ENCODE results near the gene BBX. TPM values are rescaled to one million over a fixed set of nuclear protein-coding genes. Genes with fewer than 3 reads are reported as not detected.

The BBX gene
- polyA plus RNA-seq, 3 donors: 15.7 to 25.1 (median 16.6) TPM

GRCh38 chr3:107557743-107558142, 35.0 kb downstream of the BBX start:
- Histone ChIP-seq H3K4me3 (replicated peaks in 1 of 3; ENCODE audit: low read depth in 2 of 3, low read length in 3 of 3) (no peak overlapping the region), H3K36me3 (replicated peaks in 1 of 2; ENCODE audit: control insufficient read depth in 1 of 2, insufficient read depth in 2 of 2, low read length in 2 of 2) (peaks cover 0 to 4% of the 10 kb centered on the region in 2 donors), H3K4me2 (replicated peaks; ENCODE audit: extremely low read depth, low read length, poor library complexity, severe bottlenecking) (no peak overlapping the region), H3K79me2 (ENCODE audit: insufficient read depth, low read length) (no peaks in the 10 kb centered on the region), H2AFZ (ENCODE audit: insufficient read depth, low read depth, low read length, poor library complexity, severe bottlenecking) (no peak overlapping the region), H3K9me3 (replicated peaks in 1 of 2; ENCODE audit: control insufficient read depth in 1 of 2, insufficient read depth in 1 of 2, low read length in 2 of 2) (no peaks in the 10 kb centered on the region), H3K4me1 (ENCODE audit: control insufficient read depth in 1 of 2, insufficient read depth in 2 of 2, low read length in 2 of 2) (no peaks in the 10 kb centered on the region), H3K9ac (ENCODE audit: insufficient read depth, low read length, poor library complexity, severe bottlenecking) (no peak overlapping the region), H3K27me3 (ENCODE audit: control insufficient read depth in 2 of 2, insufficient read depth in 2 of 2, low read length in 2 of 2) (no peaks in the 10 kb centered on the region), H4K20me1 (ENCODE audit: insufficient read depth, low read length) (peaks cover 9% of the 10 kb centered on the region), H3K27ac (ENCODE audit: low read depth in 1 of 2, low read length in 2 of 2) (no peak overlapping the region)
- Mint-ChIP-seq H3K4me3 (no peak overlapping the region), H3K36me3 (peaks cover 4% of the 10 kb centered on the region in 2 donors), H3K4me1 (peaks cover 3% of the 10 kb centered on the region), H3K27me3 (ENCODE audit: low read depth in 3 of 3) (no peaks in the 10 kb centered on the region), H3K27ac (no peak overlapping the region), H3K9me3 (no peaks in the 10 kb centered on the region)
- intact Hi-C loops (cut with micrococcal nuclease): no loop called here
- WGBS (ENCODE audit: insufficient coverage): 100% methylated on average over 2 of the region's 2 CpGs
- no peak for DNase-seq
- no peak for TF ChIP-seq CTCF (IDR thresholded peaks at IDR 0.05)

DNA sequence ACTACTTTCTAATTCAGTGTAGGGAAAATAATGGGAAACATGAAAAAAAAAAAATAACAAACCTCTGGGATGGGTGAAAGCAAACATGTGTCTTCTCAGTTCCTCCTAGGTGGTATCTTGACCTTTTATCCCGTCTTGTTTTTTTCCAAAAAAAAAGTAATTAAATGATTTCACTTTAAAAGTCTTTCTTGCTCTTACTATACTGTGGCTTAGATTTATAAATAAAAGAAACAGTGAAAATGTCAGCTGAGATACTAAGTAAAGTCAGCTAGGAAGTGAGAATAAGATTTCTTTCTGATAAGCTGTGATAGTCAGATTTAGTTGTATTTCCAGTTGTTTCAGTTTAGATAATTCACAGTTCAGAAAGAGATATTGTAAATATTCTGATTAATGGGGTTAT, 37.4 kb downstream of the BBX start:
- Mint-ChIP-seq H3K27me3 (ENCODE audit: low read depth in 3 of 3) (no peaks in the 10 kb centered on the region), H3K4me1 (peaks cover 3% of the 10 kb centered on the region), H3K27ac (no peak overlapping the region), H3K4me3 (no peak overlapping the region), H3K36me3 (peaks cover 3 to 4% of the 10 kb centered on the region in 2 donors), H3K9me3 (no peaks in the 10 kb centered on the region)
- no peaks in the 10 kb centered on the region for H3K4me1 ChIP-seq (ENCODE audit: control insufficient read depth in 1 of 2, insufficient read depth in 2 of 2, low read length in 2 of 2)
- no peak for TF ChIP-seq CTCF (IDR thresholded peaks at IDR 0.05)
- peaks cover 0 to 4% of the 10 kb centered on the region in 2 donors for H3K36me3 ChIP-seq (replicated peaks in 1 of 2; ENCODE audit: control insufficient read depth in 1 of 2, insufficient read depth in 2 of 2, low read length in 2 of 2)
- no peak overlapping the region for H2AFZ ChIP-seq (ENCODE audit: insufficient read depth, low read depth, low read length, poor library complexity, severe bottlenecking)
- no peak for DNase-seq
- intact Hi-C loops (cut with micrococcal nuclease): no loop called here
- no peak overlapping the region for H3K4me3 ChIP-seq (replicated peaks in 1 of 3; ENCODE audit: low read depth in 2 of 3, low read length in 3 of 3)
- peaks cover 14% of the 10 kb centered on the region for H4K20me1 ChIP-seq (ENCODE audit: insufficient read depth, low read length)
- H3K27ac ChIP-seq (ENCODE audit: low read depth in 1 of 2, low read length in 2 of 2): no peak overlapping the region
- H3K4me2 ChIP-seq (replicated peaks; ENCODE audit: extremely low read depth, low read length, poor library complexity, severe bottlenecking): no peak overlapping the region
- H3K27me3 ChIP-seq (ENCODE audit: control insufficient read depth in 2 of 2, insufficient read depth in 2 of 2, low read length in 2 of 2): no peaks in the 10 kb centered on the region
- H3K79me2 ChIP-seq (ENCODE audit: insufficient read depth, low read length): no peaks in the 10 kb centered on the region
- no CpG with 5 or more reads among the region's 1 CpG for WGBS (ENCODE audit: insufficient coverage)
- no peak overlapping the region for H3K9ac ChIP-seq (ENCODE audit: insufficient read depth, low read length, poor library complexity, severe bottlenecking)
- no peaks in the 10 kb centered on the region for H3K9me3 ChIP-seq (replicated peaks in 1 of 2; ENCODE audit: control insufficient read depth in 1 of 2, insufficient read depth in 1 of 2, low read length in 2 of 2)

All from CD14-positive monocyte (primary cell).